ENCODE data around the gene WDFY4.

The WDFY4 gene

GRCh38 chr10:48833674-48834073, 149.0 kb downstream of the WDFY4 start:
- DNase-seq, result no peak

- DNase-seq, result no peak
Observed at GRCh38 chr10:48834189-48834965, 149.7 kb downstream of the WDFY4 start.

GRCh38 chr10:48835781-48836180, 151.1 kb downstream of the WDFY4 start:
- no peak for DNase-seq

GRCh38 chr10:48836605-48837004, 151.9 kb downstream of the WDFY4 start:
- no peak for DNase-seq

GRCh38 chr10:48838834-48839233, 154.2 kb downstream of the WDFY4 start:
- no peak for DNase-seq

- no peak for DNase-seq
Observed at GRCh38 chr10:48839809-48840679, 155.4 kb downstream of the WDFY4 start.

- DNase-seq, result no peak
Observed at GRCh38 chr10:48842231-48842630, 157.6 kb downstream of the WDFY4 start.

- no peak for DNase-seq
Observed at GRCh38 chr10:48843198-48843597, 158.5 kb downstream of the WDFY4 start.

GRCh38 chr10:48844616-48845015, 159.9 kb downstream of the WDFY4 start:
- DNase-seq, result no peak

GRCh38 chr10:48845512-48845911, 160.8 kb downstream of the WDFY4 start:
- DNase-seq, result no peak

- DNase-seq, result no peak
Observed at GRCh38 chr10:48847691-48848090, 163.0 kb downstream of the WDFY4 start.

- DNase-seq, result no peak
Observed at GRCh38 chr10:48856855-48857254, 172.2 kb downstream of the WDFY4 start.

- no peak for DNase-seq
Observed at GRCh38 chr10:48872234-48872633, 187.6 kb downstream of the WDFY4 start.

- no peak for DNase-seq
Observed at GRCh38 chr10:48878091-48878490, 193.4 kb downstream of the WDFY4 start.

GRCh38 chr10:48879451-48879850, 194.8 kb downstream of the WDFY4 start:
- DNase-seq, result no peak

- no peak for DNase-seq
Observed at GRCh38 chr10:48880016-48880705, 195.5 kb downstream of the WDFY4 start.

GRCh38 chr10:48881937-48882336, 197.3 kb downstream of the WDFY4 start:
- no peak for DNase-seq

GRCh38 chr10:48882881-48883280, 198.2 kb downstream of the WDFY4 start:
- no peak for DNase-seq

- no peak for DNase-seq
Observed at GRCh38 chr10:48883701-48884100, 199.0 kb downstream of the WDFY4 start.

- DNase-seq, result no peak
Observed at GRCh38 chr10:48884179-48885045, 199.7 kb downstream of the WDFY4 start.

GRCh38 chr10:48885376-48885775, 200.7 kb downstream of the WDFY4 start:
- DNase-seq, result peak in 1 of 5 experiments; percentile 10

GRCh38 chr10:48887982-48888381, 203.3 kb downstream of the WDFY4 start:
- DNase-seq, result no peak
